Trophoblast cell (in vitro differentiated cells and primary cell): Measurements from ENCODE around the gene PSMA2.

ENCODE experiments used
- DNase-seq, 2 donors: peaks; one replicate each; pipeline ENCODE4 v3.0.0-alpha.2; 2016
- H2AFZ ChIP-seq: 2 replicates; pipeline ENCODE4 v1.6.1; 2013; ENCODE audit warnings: low read length, moderate library complexity, mild to moderate bottlenecking; ENCODE audit not compliant: insufficient read depth, poor library complexity
- H2AK5ac ChIP-seq: 2 replicates; pipeline ENCODE4 v1.6.1; 2013; ENCODE audit warnings: mild to moderate bottlenecking, low read length
- H2BK120ac ChIP-seq: 2 replicates; pipeline ENCODE4 v1.6.1; 2013; ENCODE audit warnings: low read length, mild to moderate bottlenecking, moderate library complexity; ENCODE audit not compliant: insufficient read depth, poor library complexity
- H2BK12ac ChIP-seq: 2 replicates; pipeline ENCODE4 v1.6.1; 2013; ENCODE audit warnings: mild to moderate bottlenecking, low read length, moderate library complexity
- H2BK5ac ChIP-seq: 2 replicates; pipeline ENCODE4 v1.6.1; 2013; ENCODE audit warnings: low read length, low read depth, moderate library complexity, mild to moderate bottlenecking; ENCODE audit not compliant: poor library complexity
- H3K14ac ChIP-seq: 2 replicates; pipeline ENCODE4 v1.6.1; 2013; ENCODE audit warnings: mild to moderate bottlenecking, low read length
- H3K18ac ChIP-seq: 2 replicates; pipeline ENCODE4 v1.6.1; 2013; ENCODE audit warnings: mild to moderate bottlenecking, low read length
- H3K23ac ChIP-seq: 2 replicates; pipeline ENCODE4 v1.6.1; 2013; ENCODE audit warnings: low read length
- H3K27ac ChIP-seq: 2 replicates; pipeline ENCODE4 v1.5.1; 2013; ENCODE audit warnings: low read depth, mild to moderate bottlenecking, inconsistent platforms, low read length, moderate library complexity
- H3K27me3 ChIP-seq: 2 replicates; pipeline ENCODE4 v1.6.1; 2013; ENCODE audit warnings: inconsistent platforms, mild to moderate bottlenecking, low read length, moderate library complexity; ENCODE audit not compliant: insufficient read depth
- H3K36me3 ChIP-seq, 2 experiments: 1 replicate in 1 of 2; 2 replicates in 1 of 2; pipeline ENCODE4 v1.6.1; 2013; ENCODE audit warnings: low read length in 2 of 2, mild to moderate bottlenecking in 2 of 2, moderate library complexity in 1 of 2; ENCODE audit not compliant: insufficient read depth in 2 of 2, control insufficient read depth in 1 of 2
- H3K4ac ChIP-seq: 2 replicates; pipeline ENCODE4 v1.6.1; 2013; ENCODE audit warnings: low read depth, mild to moderate bottlenecking, low read length, moderate library complexity
- H3K4me1 ChIP-seq, 2 experiments: 1 replicate in 1 of 2; 2 replicates in 1 of 2; pipeline ENCODE4 v1.6.1; 2013; ENCODE audit warnings: low read length in 2 of 2, mild to moderate bottlenecking in 2 of 2, moderate library complexity in 1 of 2; ENCODE audit not compliant: insufficient read depth in 2 of 2, control insufficient read depth in 1 of 2
- H3K4me2 ChIP-seq: 2 replicates; pipeline ENCODE4 v1.6.1; 2013; ENCODE audit warnings: inconsistent platforms, mild to moderate bottlenecking, low read length, moderate library complexity
- H3K4me3 ChIP-seq: 2 replicates; pipeline ENCODE4 v1.5.1; 2013; ENCODE audit warnings: mild to moderate bottlenecking, low read depth, low read length, inconsistent platforms
- H3K79me1 ChIP-seq: one replicate; pipeline ENCODE4 v1.6.1; 2013; ENCODE audit warnings: low read length
- H3K79me2 ChIP-seq: 2 replicates; pipeline ENCODE4 v1.6.1; 2013; ENCODE audit warnings: low read length, mild to moderate bottlenecking; ENCODE audit not compliant: control insufficient read depth, insufficient read depth, poor library complexity
- H3K9ac ChIP-seq: 2 replicates; pipeline ENCODE4 v1.6.1; 2013; ENCODE audit warnings: mild to moderate bottlenecking, low read length
- H3K9me3 ChIP-seq: 2 replicates; pipeline ENCODE4 v1.6.1; 2013; ENCODE audit warnings: low read depth, mild to moderate bottlenecking, control low read depth, inconsistent platforms, low read length; ENCODE audit not compliant: insufficient read depth
- H4K12ac ChIP-seq: 2 replicates; pipeline ENCODE4 v1.6.1; 2013; ENCODE audit warnings: low read depth, mild to moderate bottlenecking, low read length, moderate library complexity
- H4K8ac ChIP-seq: 2 replicates; pipeline ENCODE4 v1.6.1; 2013; ENCODE audit warnings: low read depth, mild to moderate bottlenecking, low read length, moderate library complexity
- H4K91ac ChIP-seq: one replicate; pipeline ENCODE4 v1.6.1; 2013; ENCODE audit warnings: low read depth, mild to moderate bottlenecking, low read length, moderate library complexity
- WGBS: extraction: QIAGEN DNeasy Blood & Tissue Kit; methylation state at CpG from one replicate; pipeline ENCODE4 v1.1.7; 2013; ENCODE audit warnings: missing lambda C conversion rate; ENCODE audit not compliant: insufficient read length, insufficient coverage; ENCODE audit errors: extremely low coverage; 5-methylcytosine and 5-hydroxymethylcytosine counted together

Gene PSMA2

DNA sequence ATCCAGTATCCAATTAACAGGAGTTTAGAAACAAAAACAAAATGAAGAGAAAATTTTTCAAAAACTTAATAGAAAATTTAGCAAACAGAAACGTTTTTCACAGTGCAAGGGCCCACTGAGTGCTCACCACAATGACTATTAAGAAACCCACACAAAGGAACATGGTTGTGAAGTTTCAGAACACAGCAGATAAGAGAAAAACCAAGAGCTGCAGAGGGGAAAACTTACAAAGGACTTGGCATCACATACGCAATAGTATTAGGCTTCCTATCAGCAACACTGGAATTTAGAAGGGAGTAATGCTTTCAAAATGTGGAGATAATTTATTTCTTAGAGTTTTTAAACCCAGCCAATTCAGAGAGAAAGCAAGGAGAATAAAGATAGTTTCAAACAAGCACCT is 18.4 kb downstream of the PSMA2 start:
- H3K9me3 ChIP-seq = no peaks in the 10 kb centered on the region
- WGBS = no CpG with 5 or more reads among the region's 2 CpGs
- no peak overlapping the region for H4K91ac ChIP-seq
- no peak overlapping the region for H4K12ac ChIP-seq
- peaks cover 7% of the 10 kb centered on the region for H3K79me1 ChIP-seq
- peaks cover 10 to 14% of the 10 kb centered on the region in 2 experiments for H3K36me3 ChIP-seq
- H2BK120ac ChIP-seq = no peak overlapping the region
- H3K4me2 ChIP-seq = no peak overlapping the region
- H3K4ac ChIP-seq = no peak overlapping the region
- DNase-seq = no peak
- no peak overlapping the region for H2AK5ac ChIP-seq
- H3K9ac ChIP-seq = no peak overlapping the region
- H2BK5ac ChIP-seq = no peak overlapping the region
- peaks cover 0 to 2% of the 10 kb centered on the region in 2 experiments for H3K4me1 ChIP-seq
- no peak overlapping the region for H3K23ac ChIP-seq
- no peak overlapping the region for H3K14ac ChIP-seq
- no peak overlapping the region for H3K4me3 ChIP-seq
- H3K27ac ChIP-seq = no peak overlapping the region
- H2BK12ac ChIP-seq = no peak overlapping the region
- no peak overlapping the region for H3K18ac ChIP-seq
- no peak overlapping the region for H2AFZ ChIP-seq
- H4K8ac ChIP-seq = no peak overlapping the region
- peaks cover 6% of the 10 kb centered on the region for H3K79me2 ChIP-seq
- H3K27me3 ChIP-seq = no peaks in the 10 kb centered on the region

DNA sequence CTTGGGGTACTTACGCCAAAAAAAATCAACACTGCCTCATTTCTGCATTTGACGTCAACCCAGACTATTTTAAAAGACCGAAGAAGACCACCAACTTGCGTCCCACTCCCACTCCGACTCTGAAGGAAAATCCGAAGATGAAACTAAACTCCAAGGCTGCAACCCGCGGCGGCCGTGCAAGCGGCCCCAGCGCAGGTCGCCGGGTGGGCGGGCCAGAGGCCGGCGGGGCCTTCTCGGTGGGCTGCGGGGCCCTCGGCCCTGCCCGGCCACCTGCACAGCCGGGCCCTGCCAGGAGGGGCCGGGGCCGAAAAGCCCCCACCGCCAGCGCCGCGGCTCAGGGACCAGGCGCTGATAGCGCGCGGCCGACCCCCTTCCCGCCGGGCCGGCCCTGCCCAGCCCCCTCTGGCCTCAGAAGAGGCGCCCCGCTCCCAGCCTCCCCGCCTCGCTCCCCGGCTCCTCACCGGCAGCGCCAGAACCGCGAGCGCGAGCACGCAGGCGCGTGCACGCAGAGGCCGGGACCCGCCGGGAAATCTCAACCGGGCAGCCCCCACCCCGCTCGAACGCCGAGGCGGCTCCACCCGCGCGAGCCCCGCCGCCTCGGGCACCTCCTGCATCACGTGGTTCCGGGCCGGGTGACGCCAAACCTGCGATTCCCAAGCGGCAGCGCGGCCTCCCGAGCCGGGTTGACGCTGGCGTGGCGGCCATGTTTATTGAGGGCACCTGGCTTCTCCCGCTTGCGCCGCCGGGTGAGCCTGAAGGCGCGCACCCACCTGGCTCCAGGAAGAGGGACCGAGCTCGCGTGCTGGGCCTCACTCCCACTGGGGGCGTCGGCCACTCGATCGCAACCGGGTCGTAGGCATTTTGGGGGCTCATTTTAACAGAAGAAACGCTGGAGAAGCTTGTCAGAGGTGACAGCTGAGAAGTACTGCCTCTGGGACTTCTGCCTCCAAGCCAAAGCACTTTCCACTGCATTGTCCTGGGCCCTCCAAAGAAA is 20.2 kb downstream of the PSMA2 start, which contains the start of gene C7orf25:
C7orf25 (minus strand) TSS at position 617 of the 994 bp plus-strand sequence. CDS start 1,170 bp downstream, outside the sequence.
- H3K27ac ChIP-seq = peak within 1 kb of the TSS; percentile 68

DNA sequence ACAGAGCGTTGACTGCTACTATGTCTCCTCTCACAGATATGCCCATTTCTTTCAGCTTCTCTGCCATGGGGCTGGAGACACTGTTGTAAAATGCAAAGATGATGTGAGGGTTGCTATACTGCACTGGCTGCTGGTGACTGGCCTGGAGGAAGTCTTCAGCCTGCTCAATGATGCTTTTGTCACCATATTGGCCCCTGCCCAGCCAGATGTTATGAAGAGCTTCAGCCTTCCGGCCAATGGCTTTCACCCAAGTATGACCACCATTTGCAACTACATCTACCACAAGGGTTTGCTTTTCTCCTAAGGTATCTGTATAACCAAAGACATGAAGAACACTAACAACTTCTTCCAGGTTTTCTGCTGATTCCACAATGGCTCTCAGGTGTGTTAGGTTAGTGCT is 21.7 kb downstream of the PSMA2 start:
- no peak overlapping the region for H4K12ac ChIP-seq
- WGBS = no CpG with 5 or more reads among the region's 2 CpGs
- no peak overlapping the region for H3K9ac ChIP-seq
- H2BK120ac ChIP-seq = no peak overlapping the region
- peaks cover 7% of the 10 kb centered on the region for H3K79me1 ChIP-seq
- no peak for DNase-seq
- H4K91ac ChIP-seq = no peak overlapping the region
- no peak overlapping the region for H2AFZ ChIP-seq
- H2AK5ac ChIP-seq = no peak overlapping the region
- H4K8ac ChIP-seq = no peak overlapping the region
- no peak overlapping the region for H3K14ac ChIP-seq
- no peak overlapping the region for H3K4me2 ChIP-seq
- H3K79me2 ChIP-seq = peaks cover 6% of the 10 kb centered on the region
- no peak overlapping the region for H3K23ac ChIP-seq
- H2BK12ac ChIP-seq = no peak overlapping the region
- no peak overlapping the region for H3K18ac ChIP-seq
- H3K9me3 ChIP-seq = no peaks in the 10 kb centered on the region
- H3K4me1 ChIP-seq = peaks cover 0 to 2% of the 10 kb centered on the region in 2 experiments
- H2BK5ac ChIP-seq = no peak overlapping the region
- no peak overlapping the region for H3K4ac ChIP-seq
- no peaks in the 10 kb centered on the region for H3K27me3 ChIP-seq
- no peak overlapping the region for H3K27ac ChIP-seq
- H3K36me3 ChIP-seq = peaks cover 0 to 3% of the 10 kb centered on the region in 2 experiments
- H3K4me3 ChIP-seq = no peak overlapping the region

More for the DNA sequence above, 20.2 kb downstream of the PSMA2 start, which contains the start of gene C7orf25:
- Histone ChIP-seq H3K4me1 (peaks cover 0 to 2% of the 10 kb centered on the region in 2 experiments), H3K4ac (peak within 1 kb of the TSS; percentile 72), H3K9me3 (no peaks in the 10 kb centered on the region), H3K23ac (no peak within 1 kb of the TSS), H3K27me3 (no peaks in the 10 kb centered on the region), H3K4me2 (peak within 1 kb of the TSS; percentile 82), H3K18ac (peak within 1 kb of the TSS; percentile 75), H3K14ac (peak within 1 kb of the TSS; percentile 86), H2BK12ac (no peak within 1 kb of the TSS), H3K79me2 (peaks cover 6% of the 10 kb centered on the region), H4K8ac (peak within 1 kb of the TSS; percentile 98), H3K79me1 (peaks cover 7% of the 10 kb centered on the region), H3K4me3 (peak within 1 kb of the TSS; percentile 86), H2AK5ac (no peak within 1 kb of the TSS), H4K91ac (peak within 1 kb of the TSS; percentile 90), H3K9ac (peak within 1 kb of the TSS; percentile 70), H4K12ac (peak within 1 kb of the TSS; percentile 94), H2BK5ac (peak within 1 kb of the TSS; percentile 70), H2AFZ (peak within 1 kb of the TSS; percentile 83), H2BK120ac (peak within 1 kb of the TSS; percentile 36), H3K36me3 (peaks cover 3 to 8% of the 10 kb centered on the region in 2 experiments)
- peak; percentile 93 to 96 for DNase-seq
- WGBS = no CpG with 5 or more reads among the region's 95 CpGs

DNA sequence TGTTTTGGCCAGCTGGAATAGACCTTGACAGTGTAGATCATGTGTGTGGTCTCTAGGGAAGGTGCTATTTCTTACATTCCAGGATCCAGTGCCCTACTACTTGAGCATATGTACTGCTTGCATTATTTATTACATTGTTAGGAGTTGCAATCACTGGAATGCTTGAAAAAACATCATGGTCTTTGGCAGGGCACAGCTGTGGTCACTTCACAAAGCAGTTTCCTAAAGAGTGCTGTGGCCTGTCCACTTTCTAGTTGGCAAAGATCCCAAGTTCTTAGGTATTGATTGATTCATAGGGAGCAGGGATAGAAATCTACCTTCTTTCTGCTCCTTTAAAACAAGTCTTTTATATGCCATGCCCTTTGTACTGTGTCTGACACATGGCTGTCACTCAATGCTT is 24.7 kb downstream of the PSMA2 start:
- peaks cover 0 to 2% of the 10 kb centered on the region in 2 experiments for H3K4me1 ChIP-seq
- no peak overlapping the region for H4K91ac ChIP-seq
- H3K79me1 ChIP-seq = peaks cover 7% of the 10 kb centered on the region
- no peak overlapping the region for H3K4me2 ChIP-seq
- no peak overlapping the region for H2BK12ac ChIP-seq
- no peak overlapping the region for H4K12ac ChIP-seq
- no peak overlapping the region for H2AFZ ChIP-seq
- no peak overlapping the region for H3K4me3 ChIP-seq
- no peak for DNase-seq
- H3K18ac ChIP-seq = no peak overlapping the region
- no peaks in the 10 kb centered on the region for H3K27me3 ChIP-seq
- no peak overlapping the region for H2BK5ac ChIP-seq
- no peak overlapping the region for H3K4ac ChIP-seq
- H4K8ac ChIP-seq = no peak overlapping the region
- H3K27ac ChIP-seq = no peak overlapping the region
- no peak overlapping the region for H2AK5ac ChIP-seq
- no peak overlapping the region for H3K14ac ChIP-seq
- H3K9ac ChIP-seq = no peak overlapping the region
- no peak overlapping the region for H2BK120ac ChIP-seq
- H3K36me3 ChIP-seq = no peaks in the 10 kb centered on the region
- peaks cover 6% of the 10 kb centered on the region for H3K79me2 ChIP-seq
- no peak overlapping the region for H3K23ac ChIP-seq
- no peaks in the 10 kb centered on the region for H3K9me3 ChIP-seq
